IMR-90 (cell line): ENCODE measurements around the gene CASZ1. TPM values are rescaled to one million over a fixed set of nuclear protein-coding genes. Genes with fewer than 3 reads are reported as not detected.

ENCODE experiments used
- ATAC-seq: fragments of 200-7000 bp; cut with Tn5 transposase; 2 replicates; pipeline ENCODE4 v1.9.1; 2020; ENCODE audit warnings: low read depth, mild to moderate bottlenecking, moderate library complexity
- BruUV-seq: library from RNA; stranded (reverse); fragments of 400-500 nt; replicated peaks from 2 replicates; lab custom pipeline; 2021; lab: Mats Ljungman, UMichigan
- CTCF ChIA-PET: fragments of 300-600 bp; formaldehyde crosslinking; extraction: SDS; loops from one replicate; lab custom pipeline; 2021; ENCODE audit warnings: antibody characterized with exemption; lab: Yijun Ruan, JAX
- POLR2A ChIA-PET: fragments of 300-600 bp; sonication (Branson Sonifier 250); formaldehyde crosslinking; loops from one replicate; lab custom pipeline; 2022; ENCODE audit warnings: antibody characterized with exemption; ENCODE audit not compliant: unreplicated experiment; lab: Charles Lee
- DNase-seq: peaks from one replicate; pipeline ENCODE4 v3.0.0; 2013
- H2AFZ ChIP-seq: replicated peaks from 2 replicates; pipeline ENCODE3; 2013; ENCODE audit warnings: low read length, mild to moderate bottlenecking; ENCODE audit not compliant: poor library complexity
- H2AK5ac ChIP-seq: 2 replicates; pipeline ENCODE4 v1.6.1; 2013; ENCODE audit warnings: low read depth, low read length, inconsistent platforms
- H2AK9ac ChIP-seq: replicated peaks from 2 replicates; pipeline ENCODE3; 2013; ENCODE audit warnings: mild to moderate bottlenecking, low read depth, low read length, moderate library complexity; ENCODE audit not compliant: poor library complexity
- H2BK120ac ChIP-seq: 2 replicates; pipeline ENCODE4 v1.6.1; 2013; ENCODE audit warnings: low read depth, low read length, inconsistent platforms
- H2BK15ac ChIP-seq: 3 replicates; pipeline ENCODE4 v1.6.1; 2013; ENCODE audit warnings: low read depth, low read length, inconsistent platforms
- H2BK20ac ChIP-seq: 2 replicates; pipeline ENCODE4 v1.6.1; 2013; ENCODE audit warnings: low read depth, mild to moderate bottlenecking, inconsistent platforms, low read length, moderate library complexity
- H2BK5ac ChIP-seq: 2 replicates; pipeline ENCODE4 v1.6.1; 2013; ENCODE audit warnings: mild to moderate bottlenecking, low read depth, low read length, inconsistent platforms; ENCODE audit not compliant: poor library complexity, severe bottlenecking
- H3K14ac ChIP-seq: replicated peaks from 2 replicates; pipeline ENCODE4 v1.6.1; 2013; ENCODE audit warnings: low read depth, low read length, inconsistent platforms
- H3K18ac ChIP-seq: 2 replicates; pipeline ENCODE4 v1.6.1; 2013; ENCODE audit warnings: low read depth, low read length, control low read depth
- H3K23ac ChIP-seq: 2 replicates; pipeline ENCODE4 v1.6.1; 2013; ENCODE audit warnings: low read depth, low read length, inconsistent platforms
- H3K27ac ChIP-seq: 2 replicates; pipeline ENCODE4 v1.5.1; 2013; ENCODE audit warnings: mild to moderate bottlenecking, control low read depth, low read length; ENCODE audit not compliant: insufficient read depth
- H3K27me3 ChIP-seq: 2 replicates; pipeline ENCODE4 v1.6.1; 2013; ENCODE audit warnings: low read length; ENCODE audit not compliant: control insufficient read depth, insufficient read depth
- H3K36me3 ChIP-seq: 2 replicates; pipeline ENCODE4 v1.6.1; 2013; ENCODE audit warnings: low read length, mixed read lengths; ENCODE audit not compliant: control insufficient read depth, insufficient read depth
- H3K4ac ChIP-seq: 2 replicates; pipeline ENCODE4 v1.6.1; 2013; ENCODE audit warnings: low read depth, low read length, inconsistent platforms
- H3K4me1 ChIP-seq: 2 replicates; pipeline ENCODE4 v1.6.1; 2013; ENCODE audit warnings: low read length, mixed read lengths; ENCODE audit not compliant: control insufficient read depth, insufficient read depth
- H3K4me2 ChIP-seq: 2 replicates; pipeline ENCODE4 v1.6.1; 2013; ENCODE audit warnings: low read depth, mild to moderate bottlenecking, control low read depth, low read length, moderate library complexity
- H3K4me3 ChIP-seq: 2 replicates; pipeline ENCODE4 v1.5.1; 2013; ENCODE audit warnings: low read depth, mild to moderate bottlenecking, control low read depth, low read length, moderate library complexity; ENCODE audit not compliant: insufficient read depth
- H3K56ac ChIP-seq: 2 replicates; pipeline ENCODE4 v1.6.1; 2013; ENCODE audit warnings: low read length, inconsistent platforms; ENCODE audit not compliant: insufficient read depth; ENCODE audit errors: extremely low read depth
- H3K79me1 ChIP-seq, 2 experiments: 2 replicates each; pipeline ENCODE4 v1.6.1; 2013; ENCODE audit warnings: low read length in 2 of 2, inconsistent platforms in 1 of 2, low read depth in 1 of 2
- H3K9ac ChIP-seq: 2 replicates; pipeline ENCODE4 v1.6.1; 2013; ENCODE audit warnings: low read depth, low read length, control low read depth
- H3K9me1 ChIP-seq: 2 replicates; pipeline ENCODE4 v1.6.1; 2013; ENCODE audit warnings: low read length, inconsistent platforms; ENCODE audit not compliant: insufficient read depth
- H3K9me3 ChIP-seq: 2 replicates; pipeline ENCODE4 v1.6.1; 2013; ENCODE audit warnings: low read length; ENCODE audit not compliant: control insufficient read depth, insufficient read depth
- H4K20me1 ChIP-seq: 2 replicates; pipeline ENCODE4 v1.6.1; 2013; ENCODE audit warnings: low read length, inconsistent platforms; ENCODE audit not compliant: insufficient read depth
- H4K5ac ChIP-seq: 2 replicates; pipeline ENCODE4 v1.6.1; 2013; ENCODE audit warnings: mild to moderate bottlenecking, low read depth, low read length, control low read depth
- H4K8ac ChIP-seq, 2 experiments: 2 replicates each; pipeline ENCODE4 v1.6.1; 2013; ENCODE audit warnings: low read depth in 2 of 2, low read length in 2 of 2, control low read depth in 1 of 2, inconsistent platforms in 1 of 2
- H4K91ac ChIP-seq: 2 replicates; pipeline ENCODE4 v1.6.1; 2013; ENCODE audit warnings: low read depth, low read length, inconsistent platforms; ENCODE audit not compliant: insufficient read depth
- BHLHE40 ChIP-seq: fragments of 150-350 bp; IDR thresholded peaks from 2 replicates; pipeline ENCODE4 v1.6.1; 2016; ENCODE audit warnings: mild to moderate bottlenecking, low read depth, low read length
- MAZ ChIP-seq: IDR thresholded peaks from 2 replicates; pipeline ENCODE4 v1.6.1; 2012; ENCODE audit warnings: low read depth, mild to moderate bottlenecking, low read length, improper control_type of control experiment, moderate library complexity, borderline replicate concordance
- NFE2L2 ChIP-seq: fragments of 150-350 bp; IDR thresholded peaks from 2 replicates; pipeline ENCODE4 v1.6.1; 2016; ENCODE audit warnings: low read depth, mild to moderate bottlenecking, low read length
- RCOR1 ChIP-seq: IDR thresholded peaks from 2 replicates; pipeline ENCODE4 v1.6.1; 2012; ENCODE audit warnings: mild to moderate bottlenecking, low read length, improper control_type of control experiment; ENCODE audit not compliant: insufficient replicate concordance
- WGBS, 2 experiments: methylation state at CpG; one replicate each; pipeline versions ENCODE4 v1.1.5 to v1.1.7; 2013; ENCODE audit warnings: missing lambda C conversion rate in 2 of 2; ENCODE audit not compliant: insufficient read length in 1 of 2; ENCODE audit errors: extremely low coverage in 2 of 2; 5-methylcytosine and 5-hydroxymethylcytosine counted together
- dilution Hi-C: fragments of 300-500 bp; cut with HindIII; formaldehyde crosslinking; loops from one replicate; pipeline ENCODE4 v1.14.3; 2018; ENCODE audit warnings: low sequenced_read_pairs; ENCODE audit not compliant: unreplicated experiment
- in situ Hi-C: fragments of 300-500 bp; cut with MboI; formaldehyde crosslinking; loops from 3 replicates; pipeline ENCODE4 v1.14.3; 2019; ENCODE audit warnings: low sequenced_read_pairs, inconsistent platforms, mixed read lengths
- intact Hi-C: fragments of 100-400 bp; cut with micrococcal nuclease; formaldehyde crosslinking; loops from 2 replicates; pipeline ENCODE4 v1.10.0; 2022
- polyA plus RNA-seq, 3 experiments: library from polyadenylated mRNA; depleted of rRNA; stranded (reverse); fragments of >200 nt; gene quantifications; 2 replicates each; pipeline ENCODE4 v1.2.3, GENCODE V29; 2012; ENCODE audit warnings: low replicate concordance in 1 of 3
- total RNA-seq: library from RNA; depleted of rRNA; stranded (reverse); fragments of >200 nt; gene quantifications from 2 replicates; pipeline ENCODE4 v1.2.3, GENCODE V29; 2012

The CASZ1 gene
- total and polyA plus RNA-seq, 2 of the 4 experiments (the other 2 are of a cell fraction), result 0.18 to 0.24 TPM

GRCh38 chr1:10761503-10762152 is 34.8 kb downstream of the CASZ1 start:
- Histone ChIP-seq H3K79me1 (no peaks in the 10 kb centered on the region), H2BK20ac (no peak overlapping the region), H3K4me2 (no peak overlapping the region), H2AK5ac (no peak overlapping the region), H2BK120ac (no peak overlapping the region), H3K27ac (no peak overlapping the region), H3K4ac (no peak overlapping the region), H3K27me3 (peaks cover 55% of the 10 kb centered on the region), H2BK5ac (no peak overlapping the region), H3K9me3 (no peaks in the 10 kb centered on the region), H4K5ac (no peak overlapping the region), H4K91ac (no peak overlapping the region), H3K18ac (no peak overlapping the region), H4K20me1 (no peaks in the 10 kb centered on the region), H3K4me3 (no peak overlapping the region), H2BK15ac (no peak overlapping the region), H3K9me1 (no peaks in the 10 kb centered on the region; the same call in 1 of the 2 replicates), H2AK9ac (no peak overlapping the region), H3K9ac (no peak overlapping the region), H3K23ac (no peak overlapping the region), H3K14ac (no peak overlapping the region), H3K4me1 (no peaks in the 10 kb centered on the region), H3K56ac (no peak overlapping the region), H3K36me3 (no peaks in the 10 kb centered on the region), H2AFZ (no peak overlapping the region), H4K8ac (no peak overlapping the region)
- ATAC-seq, result no peak
- no peak for DNase-seq
- no TSS peak for BruUV-seq
- in situ Hi-C loops, result no loop called here
- TF ChIP-seq RCOR1 (no peak), NFE2L2 (no peak), BHLHE40 (no peak), MAZ (no peak)
- 80% methylated on average over 1 of the region's 23 CpGs; no CpG with 5 or more reads in 1 of the 2 experiments for WGBS, 2 experiments
- POLR2A ChIA-PET, result no interaction called here
- intact Hi-C loops, result no loop called here
- CTCF ChIA-PET, result no interaction called here
- dilution Hi-C loops, result no loop called here
